Endothelial cell of umbilical vein (primary cell): ENCODE results near the gene ATP13A4. TPM values are rescaled to one million over a fixed set of nuclear protein-coding genes. Genes with fewer than 3 reads are reported as not detected.

Source experiments
- BruUV-seq: library from RNA; stranded (reverse); fragments of 400-500 nt; replicated peaks from 2 replicates; lab custom pipeline; 2021; lab: Mats Ljungman, UMichigan
- CTCF ChIA-PET: fragments of 300-600, 350-600 bp; sonication (Branson Sonifier 250); formaldehyde crosslinking; loops from one replicate; lab custom pipeline; 2021; ENCODE audit warnings: antibody characterized with exemption, inconsistent platforms; lab: Charles Lee
- POLR2A ChIA-PET: fragments of 300-600, 350-600 bp; sonication (Branson Sonifier 250); formaldehyde crosslinking; loops from one replicate; lab custom pipeline; 2021; ENCODE audit warnings: antibody characterized with exemption, inconsistent platforms; lab: Charles Lee
- DNase-seq: peaks from one replicate; pipeline ENCODE4 v3.0.0-alpha.2; 2011; ENCODE audit warnings: low read depth, low spot score
- FAIRE-seq: peaks from 2 replicates; lab custom pipeline; 2011; peaks lifted over from hg19 to GRCh38; lab: Jason Lieb, UNC
- H2AFZ ChIP-seq: 2 replicates; pipeline ENCODE4 v1.6.0; 2012; ENCODE audit warnings: low read depth, low read length, control low read depth, inconsistent platforms
- H3K27ac ChIP-seq: 2 replicates; pipeline ENCODE4 v1.5.1; 2011; ENCODE audit warnings: low read depth, mild to moderate bottlenecking, control low read depth, low read length, moderate library complexity; ENCODE audit not compliant: insufficient read depth
- H3K27me3 ChIP-seq, 2 experiments: 2 replicates each; pipeline versions ENCODE4 v1.6.0 to v1.6.1; 2011; ENCODE audit warnings: low read length in 2 of 2, mixed read lengths in 1 of 2; ENCODE audit not compliant: control insufficient read depth in 2 of 2, insufficient read depth in 2 of 2
- H3K36me3 ChIP-seq, 2 experiments: 2 replicates in 1 of 2; 3 replicates in 1 of 2; pipeline ENCODE4 v1.5.1; 2011; ENCODE audit warnings: low read length in 2 of 2, mild to moderate bottlenecking in 1 of 2, moderate library complexity in 1 of 2; ENCODE audit not compliant: control insufficient read depth in 2 of 2, insufficient read depth in 2 of 2; ENCODE audit errors: extremely low read depth in 1 of 2
- H3K4me1 ChIP-seq: 3 replicates; pipeline ENCODE4 v1.5.1; 2011; ENCODE audit warnings: mild to moderate bottlenecking, low read length; ENCODE audit not compliant: control insufficient read depth, insufficient read depth; ENCODE audit errors: extremely low read depth
- H3K4me2 ChIP-seq: 2 replicates; pipeline ENCODE4 v1.6.1; 2011; ENCODE audit warnings: low read length, control low read depth, mixed read lengths; ENCODE audit not compliant: insufficient read depth
- H3K4me3 ChIP-seq, 3 experiments: fragments of 200-600 bp in 1 of 3; sonication (generic), shearing (Covaris generic) in 1 of 3; replicated peaks in 1 of 3; 2 replicates each; pipeline ENCODE4 v1.5.1; 2011 to 2016; ENCODE audit warnings: control low read depth in 3 of 3, low read length in 3 of 3, mild to moderate bottlenecking in 2 of 3, inconsistent platforms in 1 of 3, low read depth in 1 of 3, moderate library complexity in 1 of 3; ENCODE audit not compliant: insufficient read depth in 1 of 3
- H3K79me2 ChIP-seq: 2 replicates; pipeline ENCODE4 v1.6.0; 2012; ENCODE audit warnings: low read length, inconsistent platforms; ENCODE audit not compliant: control insufficient read depth, insufficient read depth
- H3K9ac ChIP-seq: replicated peaks from 2 replicates; pipeline ENCODE3; 2011; ENCODE audit warnings: low read length, control low read depth; ENCODE audit not compliant: insufficient read depth; ENCODE audit errors: extremely low read depth
- H3K9me1 ChIP-seq: replicated peaks from 3 replicates; pipeline ENCODE4 v1.6.0; 2011; ENCODE audit warnings: mild to moderate bottlenecking, low read length; ENCODE audit not compliant: control insufficient read depth, insufficient read depth; ENCODE audit errors: extremely low read depth
- H3K9me3 ChIP-seq: replicated peaks from 2 replicates; pipeline ENCODE4 v1.5.1; 2012; ENCODE audit warnings: low read length, inconsistent platforms; ENCODE audit not compliant: control insufficient read depth, insufficient read depth
- H4K20me1 ChIP-seq: replicated peaks from 2 replicates; pipeline ENCODE3; 2011; ENCODE audit warnings: mild to moderate bottlenecking, low read length; ENCODE audit not compliant: control insufficient read depth, insufficient read depth; ENCODE audit errors: extremely low read depth
- CTCF ChIP-seq, 2 donors: IDR thresholded peaks; 1 replicate in 1 of 2; 2 replicates in 1 of 2; pipeline ENCODE4 v1.5.1; 2011; ENCODE audit warnings: low read length in 2 of 2, mild to moderate bottlenecking in 2 of 2, moderate library complexity in 2 of 2, control low read depth in 1 of 2, inconsistent platforms in 1 of 2, low read depth in 1 of 2; ENCODE audit not compliant: insufficient read depth in 1 of 2; ENCODE audit errors: extremely low read depth in 1 of 2
- EZH2 ChIP-seq: IDR thresholded peaks from 2 replicates; pipeline ENCODE4 v1.6.1; 2012; ENCODE audit warnings: borderline replicate concordance, low read depth, mild to moderate bottlenecking, moderate library complexity, low read length, inconsistent platforms; ENCODE audit not compliant: severe bottlenecking
- FOS ChIP-seq: IDR thresholded peaks from 2 replicates; pipeline ENCODE4 v1.6.1; 2011; ENCODE audit warnings: mild to moderate bottlenecking, low read length, moderate library complexity, borderline replicate concordance; ENCODE audit not compliant: insufficient read depth
- GATA2 ChIP-seq: IDR thresholded peaks from 2 replicates; pipeline ENCODE4 v1.7.0; 2011; ENCODE audit warnings: low read depth, mild to moderate bottlenecking, moderate library complexity, mixed read lengths, low read length; ENCODE audit not compliant: insufficient read length, insufficient read depth
- JUN ChIP-seq: IDR thresholded peaks from 2 replicates; pipeline ENCODE4 v1.6.1; 2011; ENCODE audit warnings: borderline replicate concordance, low read depth; ENCODE audit not compliant: insufficient read length, insufficient read depth
- MAX ChIP-seq: IDR thresholded peaks from 2 replicates; pipeline ENCODE4 v1.6.1; 2011; ENCODE audit not compliant: insufficient read depth, insufficient read length
- MYC ChIP-seq: IDR thresholded peaks from one replicate; pipeline ENCODE4 v1.6.1; 2011; ENCODE audit warnings: mild to moderate bottlenecking, low read depth, low read length
- POLR2A ChIP-seq: IDR thresholded peaks from 2 replicates; pipeline ENCODE4 v1.6.1; 2012; ENCODE audit warnings: low read depth, mild to moderate bottlenecking, control low read depth, low read length
- POLR2AphosphoS5 ChIP-seq: IDR thresholded peaks from 2 replicates; pipeline ENCODE4 v1.6.1; 2012; ENCODE audit warnings: low read depth, mild to moderate bottlenecking, control low read depth, low read length, moderate library complexity; ENCODE audit not compliant: insufficient read depth
- dilution Hi-C: fragments of 300-500 bp; cut with MboI; formaldehyde crosslinking; loops from one replicate; pipeline ENCODE4 v1.15.0; 2019; ENCODE audit warnings: low sequenced_read_pairs; ENCODE audit not compliant: extremely low pct_ligation_motif_present
- intact Hi-C: fragments of 100-400 bp; cut with micrococcal nuclease; formaldehyde crosslinking; loops from one replicate; pipeline ENCODE4 v1.10.0; 2022
- polyA plus RNA-seq, 4 experiments: library from polyadenylated mRNA; depleted of rRNA in 3 of 4; stranded (reverse) in 3 of 4; unstranded in 1 of 4; fragments of >200 nt; gene quantifications; 2 replicates each; pipeline versions ENCODE4 v1.2.1 to v1.2.3, GENCODE V29; 2011 to 2012; ENCODE audit warnings: missing spikeins in 1 of 4
- total RNA-seq: library from RNA; stranded (reverse); gene quantifications from 2 replicates; pipeline ENCODE4 v1.2.3, GENCODE V29; 2021

ATP13A4 gene
- total and polyA plus RNA-seq, 2 donors (not counting 3 experiments of a cell fraction or from before 2014, with no cell fraction given): not detected

GRCh38 chr3:193396451-193397244 is 158.0 kb downstream of the ATP13A4 start:
- Histone ChIP-seq H3K9ac (no peak overlapping the region), H3K27ac (no peak overlapping the region), H3K9me3 (no peaks in the 10 kb centered on the region), H3K4me2 (no peak overlapping the region), H3K79me2 (no peaks in the 10 kb centered on the region), H3K36me3 (no peaks in the 10 kb centered on the region), H3K4me1 (no peaks in the 10 kb centered on the region), H3K27me3 (no peaks in the 10 kb centered on the region), H3K9me1 (no peaks in the 10 kb centered on the region), H3K4me3 (no peak overlapping the region), H4K20me1 (no peaks in the 10 kb centered on the region), H2AFZ (no peak overlapping the region)
- intact Hi-C loops (no loop called here), dilution Hi-C loops (no loop called here)
- DNase-seq (no peak), FAIRE-seq (no peak)
- CTCF ChIA-PET: no interaction called here
- TF ChIP-seq CTCF (IDR thresholded peaks at IDR 0.05; ENCODE audit: extremely low read depth in 1 of 2, insufficient read depth in 1 of 2, low read depth in 1 of 2, low read length in 2 of 2): no peak
- TF ChIP-seq MYC: no peak
- no peak for TF ChIP-seq POLR2A
- TF ChIP-seq EZH2: no peak
- no peak for TF ChIP-seq GATA2
- no peak for TF ChIP-seq POLR2AphosphoS5
- TF ChIP-seq MAX: no peak
- no peak for TF ChIP-seq JUN
- no peak for TF ChIP-seq FOS
- BruUV-seq: no TSS peak
- POLR2A ChIA-PET: no interaction called here
